Measurements from ENCODE around the gene GALNS. TPM values are rescaled to one million over a fixed set of nuclear protein-coding genes. Genes with fewer than 3 reads are reported as not detected.

The GALNS gene
- total and polyA plus RNA-seq, 2 donors (not counting 3 experiments of a cell fraction or from before 2014, with no cell fraction given): 21.8 to 40.2 TPM

GRCh38 chr16:88792668-88793250 lies 64.0 kb downstream of the GALNS start:
- no peaks in the 10 kb centered on the region for H3K4me1 ChIP-seq (ENCODE audit: control insufficient read depth, extremely low read depth, insufficient read depth, low read length)
- CTCF ChIA-PET: interaction anchor here (0.7 to 3.4 kb wide), 5 partner anchors 9 to 55 kb away, joined by 3 to 23 read pairs (median 3); no protein-coding TSS in a partner anchor
- H3K9me1 ChIP-seq (replicated peaks; ENCODE audit: control insufficient read depth, extremely low read depth, insufficient read depth, low read length): no peaks in the 10 kb centered on the region
- POLR2A ChIA-PET: no interaction called here
- BruUV-seq (replicated peaks): no TSS peak
- no peak overlapping the region for H3K27ac ChIP-seq (ENCODE audit: insufficient read depth, low read depth, low read length)
- intact Hi-C loops (cut with micrococcal nuclease): no loop called here
- dilution Hi-C loops (cut with MboI; ENCODE audit: extremely low pct_ligation_motif_present, low sequenced_read_pairs): no loop called here
- no peaks in the 10 kb centered on the region for H3K9me3 ChIP-seq (replicated peaks; ENCODE audit: control insufficient read depth, insufficient read depth, low read length)
- H3K27me3 ChIP-seq (ENCODE audit: control insufficient read depth in 2 of 2, insufficient read depth in 2 of 2, low read length in 2 of 2): peaks cover 0 to 4% of the 10 kb centered on the region in 2 experiments
- H3K4me2 ChIP-seq (ENCODE audit: insufficient read depth, low read length): no peak overlapping the region
- H4K20me1 ChIP-seq (replicated peaks; ENCODE audit: control insufficient read depth, extremely low read depth, insufficient read depth, low read length): no peaks in the 10 kb centered on the region
- H3K36me3 ChIP-seq (ENCODE audit: control insufficient read depth in 2 of 2, extremely low read depth in 1 of 2, insufficient read depth in 2 of 2, low read length in 2 of 2): no peaks in the 10 kb centered on the region
- no peaks in the 10 kb centered on the region for H3K79me2 ChIP-seq (ENCODE audit: control insufficient read depth, insufficient read depth, low read length)
- H3K4me3 ChIP-seq (replicated peaks in 1 of 3; ENCODE audit: insufficient read depth in 1 of 3, low read depth in 1 of 3, low read length in 3 of 3): no peak overlapping the region
- TF ChIP-seq EZH2 (IDR thresholded peaks at IDR 0.05; ENCODE audit: borderline replicate concordance, low read depth, low read length, severe bottlenecking) (no peak), JUN (IDR thresholded peaks at IDR 0.05; ENCODE audit: borderline replicate concordance, insufficient read depth, insufficient read length, low read depth) (no peak), MYC (IDR thresholded peaks at IDR 0.05; ENCODE audit: low read depth, low read length) (no peak)
- FAIRE-seq: no peak
- no peak for DNase-seq (ENCODE audit: low read depth, low spot score)
- no peak overlapping the region for H2AFZ ChIP-seq (ENCODE audit: low read depth, low read length)
- H3K9ac ChIP-seq (replicated peaks; ENCODE audit: extremely low read depth, insufficient read depth, low read length): no peak overlapping the region

DNA sequence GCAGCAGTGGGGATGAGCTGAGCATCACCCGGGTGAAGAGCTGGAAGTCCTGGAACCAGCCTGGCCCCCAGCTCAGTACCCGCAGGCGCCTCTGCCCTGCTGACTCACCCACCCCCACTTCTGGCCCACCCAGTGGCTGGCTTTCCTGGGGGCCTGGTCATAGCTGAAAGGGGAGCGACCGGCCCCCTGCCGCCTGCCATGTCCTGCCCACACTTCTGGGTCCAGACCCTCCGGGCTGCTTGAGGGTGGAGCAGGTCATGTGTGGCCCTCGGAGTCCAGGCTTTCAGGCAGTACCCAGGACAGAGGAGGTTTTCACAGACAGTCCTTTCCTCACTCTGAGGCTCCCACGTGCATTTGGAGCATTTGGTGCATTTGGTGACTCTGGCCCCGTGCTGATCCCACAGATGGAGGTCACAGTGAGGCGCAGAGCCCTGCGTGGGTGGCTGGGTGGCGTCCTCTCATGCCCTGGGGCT lies 64.6 kb downstream of the GALNS start:
- peaks cover 0 to 4% of the 10 kb centered on the region in 2 experiments for H3K27me3 ChIP-seq (ENCODE audit: control insufficient read depth in 2 of 2, insufficient read depth in 2 of 2, low read length in 2 of 2)
- no peak for FAIRE-seq
- H3K9ac ChIP-seq (replicated peaks; ENCODE audit: extremely low read depth, insufficient read depth, low read length): no peak overlapping the region
- no peak overlapping the region for H3K4me3 ChIP-seq (replicated peaks in 1 of 3; ENCODE audit: insufficient read depth in 1 of 3, low read depth in 1 of 3, low read length in 3 of 3)
- H4K20me1 ChIP-seq (replicated peaks; ENCODE audit: control insufficient read depth, extremely low read depth, insufficient read depth, low read length): no peaks in the 10 kb centered on the region
- H3K4me1 ChIP-seq (ENCODE audit: control insufficient read depth, extremely low read depth, insufficient read depth, low read length): no peaks in the 10 kb centered on the region
- no peaks in the 10 kb centered on the region for H3K79me2 ChIP-seq (ENCODE audit: control insufficient read depth, insufficient read depth, low read length)
- no TSS peak for BruUV-seq (replicated peaks)
- intact Hi-C loops (cut with micrococcal nuclease): no loop called here
- no peak for DNase-seq (ENCODE audit: low read depth, low spot score)
- no peak overlapping the region for H3K27ac ChIP-seq (ENCODE audit: insufficient read depth, low read depth, low read length)
- no peaks in the 10 kb centered on the region for H3K36me3 ChIP-seq (ENCODE audit: control insufficient read depth in 2 of 2, extremely low read depth in 1 of 2, insufficient read depth in 2 of 2, low read length in 2 of 2)
- no peaks in the 10 kb centered on the region for H3K9me1 ChIP-seq (replicated peaks; ENCODE audit: control insufficient read depth, extremely low read depth, insufficient read depth, low read length)
- CTCF ChIA-PET: interaction anchor here (0.7 to 3.4 kb wide), 4 partner anchors 8 to 55 kb away, joined by 3 to 23 read pairs (median 4); no protein-coding TSS in a partner anchor
- dilution Hi-C loops (cut with MboI; ENCODE audit: extremely low pct_ligation_motif_present, low sequenced_read_pairs): no loop called here
- H3K4me2 ChIP-seq (ENCODE audit: insufficient read depth, low read length): no peak overlapping the region
- POLR2A ChIA-PET: no interaction called here
- H2AFZ ChIP-seq (ENCODE audit: low read depth, low read length): no peak overlapping the region
- no peak for TF ChIP-seq MYC (IDR thresholded peaks at IDR 0.05; ENCODE audit: low read depth, low read length)
- no peaks in the 10 kb centered on the region for H3K9me3 ChIP-seq (replicated peaks; ENCODE audit: control insufficient read depth, insufficient read depth, low read length)
